Measurements from ENCODE around the gene NEURL1. TPM values are rescaled to one million over a fixed set of nuclear protein-coding genes. Genes with fewer than 3 reads are reported as not detected.

Gene NEURL1
- total RNA-seq, 6 experiments from 2014 or later = 0.06 to 0.46 (median 0.27) TPM

DNA sequence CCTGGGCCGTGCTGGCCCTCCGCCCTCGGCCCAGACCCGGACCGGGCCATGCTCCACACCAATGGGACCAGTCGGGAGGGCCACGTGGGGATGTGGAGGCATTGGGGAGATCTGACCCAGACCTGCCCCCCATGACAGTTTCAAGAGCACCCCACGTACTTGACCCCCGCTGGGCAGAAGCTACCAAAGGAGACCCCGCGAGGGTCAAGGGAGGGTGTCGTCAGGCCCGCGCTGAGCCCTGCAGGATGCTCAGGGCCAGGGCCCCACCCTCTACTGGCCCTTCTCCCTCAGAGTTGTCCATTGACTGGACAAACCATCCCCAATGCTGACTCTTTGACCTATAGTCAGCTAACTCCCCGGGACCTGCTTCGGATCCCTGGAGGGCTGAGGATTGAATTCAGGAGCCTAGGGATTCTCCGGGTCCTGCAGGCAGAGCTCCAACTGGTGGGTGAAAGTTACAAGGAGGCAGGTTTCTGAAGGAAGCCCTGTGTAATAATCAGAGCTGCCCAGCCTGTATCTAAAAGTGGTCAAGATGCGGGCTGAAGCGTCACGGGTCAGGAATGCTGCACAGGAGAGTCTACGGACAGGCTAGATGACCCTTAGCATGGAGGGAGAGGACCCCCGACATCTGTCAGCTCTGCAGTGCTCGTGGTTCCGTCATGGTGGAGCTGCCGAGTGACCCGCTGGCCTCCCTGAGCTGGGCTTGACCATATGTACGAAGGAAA, 40.8 kb upstream of the NEURL1 start:
- H3K4me3 Mint-ChIP-seq = peak overlapping the region; percentile 91
- no peak for TF ChIP-seq CTCF (IDR thresholded peaks at IDR 0.05)
- H3K4me1 Mint-ChIP-seq (ENCODE audit: low read depth) = peaks cover 50% of the 10 kb centered on the region
- DNase-seq = no peak
- H3K9me3 Mint-ChIP-seq = no peaks in the 10 kb centered on the region
- peak overlapping the region; percentile 90 for H3K27ac Mint-ChIP-seq
- H3K36me3 Mint-ChIP-seq (ENCODE audit: low read depth) = peaks cover 27% of the 10 kb centered on the region
- peaks cover 4% of the 10 kb centered on the region; the same call in 1 of the 2 replicates for H3K27me3 Mint-ChIP-seq (ENCODE audit: insufficient read depth)

DNA sequence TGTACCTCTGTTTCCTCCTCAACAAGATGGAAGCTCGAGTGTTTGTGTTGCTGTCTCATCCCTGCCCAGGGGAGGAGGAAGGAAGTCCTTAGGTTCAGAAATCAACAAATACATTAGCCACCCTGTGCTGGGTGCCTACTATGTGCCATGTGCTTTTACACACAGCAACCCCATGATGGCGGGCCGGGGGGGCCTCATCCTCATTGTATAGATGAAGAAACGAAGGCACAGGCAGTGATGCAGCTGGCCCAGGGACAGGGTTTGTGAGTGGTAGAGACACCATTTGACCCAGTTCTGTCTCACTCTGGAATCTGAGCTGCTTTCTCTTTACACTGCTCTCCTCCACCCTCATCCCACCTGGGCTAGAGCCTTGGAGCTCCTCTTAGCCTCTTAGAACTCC, 39.5 kb upstream of the NEURL1 start:
- peaks cover 17% of the 10 kb centered on the region for H3K36me3 Mint-ChIP-seq (ENCODE audit: low read depth)
- no peaks in the 10 kb centered on the region for H3K9me3 Mint-ChIP-seq
- DNase-seq = no peak
- peaks cover 39% of the 10 kb centered on the region for H3K4me1 Mint-ChIP-seq (ENCODE audit: low read depth)
- TF ChIP-seq CTCF (IDR thresholded peaks at IDR 0.05) = no peak
- no peak overlapping the region for H3K27ac Mint-ChIP-seq
- no peak overlapping the region for H3K4me3 Mint-ChIP-seq
- H3K27me3 Mint-ChIP-seq (ENCODE audit: insufficient read depth) = no peaks in the 10 kb centered on the region; the same call in 1 of the 2 replicates

GRCh38 chr10:103455235-103455634, 38.3 kb upstream of the NEURL1 start:
- Mint-ChIP-seq H3K36me3 (ENCODE audit: low read depth) (peaks cover 5% of the 10 kb centered on the region; the same call in 1 of the 2 replicates), H3K4me1 (ENCODE audit: low read depth) (peaks cover 27% of the 10 kb centered on the region), H3K27ac (no peak overlapping the region)

GRCh38 chr10:103456074-103456660, 37.3 kb upstream of the NEURL1 start:
- no peak for DNase-seq
- no peaks in the 10 kb centered on the region for H3K36me3 Mint-ChIP-seq (ENCODE audit: low read depth)
- peaks cover 1% of the 10 kb centered on the region; the same call in 1 of the 2 replicates for H3K27me3 Mint-ChIP-seq (ENCODE audit: insufficient read depth)
- peaks cover 18% of the 10 kb centered on the region for H3K4me1 Mint-ChIP-seq (ENCODE audit: low read depth)
- no peaks in the 10 kb centered on the region for H3K9me3 Mint-ChIP-seq
- no peak for TF ChIP-seq CTCF (IDR thresholded peaks at IDR 0.05)
- H3K27ac Mint-ChIP-seq = no peak overlapping the region
- no peak overlapping the region for H3K4me3 Mint-ChIP-seq

More at GRCh38 chr10:103455235-103455634, 38.3 kb upstream of the NEURL1 start:
- peaks cover 1% of the 10 kb centered on the region; the same call in 1 of the 2 replicates for H3K27me3 Mint-ChIP-seq (ENCODE audit: insufficient read depth)
- H3K4me3 Mint-ChIP-seq = no peak overlapping the region
- no peak for DNase-seq
- no peaks in the 10 kb centered on the region for H3K9me3 Mint-ChIP-seq
- TF ChIP-seq CTCF (IDR thresholded peaks at IDR 0.05) = no peak

GRCh38 chr10:103457176-103457712, 36.3 kb upstream of the NEURL1 start:
- Mint-ChIP-seq H3K4me3 (no peak overlapping the region), H3K4me1 (ENCODE audit: low read depth) (peaks cover 15% of the 10 kb centered on the region), H3K36me3 (ENCODE audit: low read depth) (no peaks in the 10 kb centered on the region), H3K27me3 (ENCODE audit: insufficient read depth) (peaks cover 1% of the 10 kb centered on the region; the same call in 1 of the 2 replicates), H3K27ac (no peak overlapping the region; the same call in 1 of the 2 replicates), H3K9me3 (no peaks in the 10 kb centered on the region)
- no peak for DNase-seq
- TF ChIP-seq CTCF (IDR thresholded peaks at IDR 0.05) = no peak
